HCT116 (cell line): ENCODE measurements around the gene PKN3. TPM values are rescaled to one million over a fixed set of nuclear protein-coding genes. Genes with fewer than 3 reads are reported as not detected.

ENCODE experiments used
- ATAC-seq: fragments of 200-7000 bp; cut with Tn5 transposase; 2 replicates; pipeline ENCODE4 v1.9.1; 2020; ENCODE audit warnings: mild to moderate bottlenecking, moderate library complexity
- BruUV-seq: library from RNA; stranded (reverse); fragments of 400-500 nt; replicated peaks from 2 replicates; lab custom pipeline; 2021; lab: Mats Ljungman, UMichigan
- CTCF ChIA-PET: fragments of 300-600 bp; sonication (Branson Sonifier 250); formaldehyde crosslinking; loops from one replicate; lab custom pipeline; 2021; ENCODE audit warnings: antibody characterized with exemption; lab: Charles Lee
- POLR2A ChIA-PET: fragments of 300-600, 350-600 bp; sonication (Branson Sonifier 250); formaldehyde crosslinking; loops from one replicate; lab custom pipeline; 2021; ENCODE audit warnings: antibody characterized with exemption; lab: Charles Lee
- RAD21 ChIA-PET, 2 experiments: fragments of 300-600 bp; sonication (Branson Sonifier 250); formaldehyde crosslinking; loops; one replicate each; lab custom pipeline; 2023; ENCODE audit warnings: low total read pairs in 2 of 2; ENCODE audit not compliant: uncharacterized antibody in 2 of 2, unreplicated experiment in 2 of 2, low non-redundant PET in 1 of 2; lab: Charles Lee
- DNase-seq: peaks from one replicate; pipeline ENCODE4 v3.0.0-alpha.2; 2010; ENCODE audit warnings: low read depth, low spot score
- H2AFZ ChIP-seq: fragments of 200-600 bp; shearing (Covaris generic), sonication (generic); 2 replicates; pipeline ENCODE4 v1.6.1; 2017; ENCODE audit warnings: low read depth, mixed run types, mixed read lengths, antibody characterized with exemption, low read length; ENCODE audit not compliant: poor library complexity, severe bottlenecking
- H3K27ac ChIP-seq: 2 replicates; pipeline ENCODE4 v1.5.1; 2012; ENCODE audit warnings: low read depth, low read length
- H3K27me3 ChIP-seq: fragments of 200-600 bp; sonication (generic); 2 replicates; pipeline ENCODE4 v1.6.1; 2016; ENCODE audit warnings: mixed run types, low read length, mixed read lengths; ENCODE audit not compliant: insufficient read depth
- H3K36me3 ChIP-seq, 2 experiments: fragments of 200-500 bp in 1 of 2; fragments of 200-600 bp in 1 of 2; sonication (Bioruptor generic) in 1 of 2; sonication (generic) in 1 of 2; 2 replicates each; pipeline versions ENCODE4 v1.5.1 to v1.6.1; 2014 to 2016; ENCODE audit warnings: low read length in 2 of 2, inconsistent platforms in 1 of 2, mixed read lengths in 1 of 2, mixed run types in 1 of 2; ENCODE audit not compliant: insufficient read depth in 2 of 2, control insufficient read depth in 1 of 2
- H3K4me1 ChIP-seq, 2 experiments: fragments of 200-600 bp in 1 of 2; sonication (generic) in 1 of 2; 2 replicates each; pipeline versions ENCODE4 v1.5.1 to v1.6.1; 2012 to 2017; ENCODE audit warnings: low read length in 2 of 2, inconsistent platforms in 1 of 2, mild to moderate bottlenecking in 1 of 2, mixed read lengths in 1 of 2, mixed run types in 1 of 2, moderate library complexity in 1 of 2; ENCODE audit not compliant: insufficient read depth in 2 of 2, control insufficient read depth in 1 of 2
- H3K4me2 ChIP-seq: fragments of 200-600 bp; sonication (generic); 2 replicates; pipeline ENCODE4 v1.6.1; 2017; ENCODE audit warnings: mixed run types, low read length, mixed read lengths
- H3K4me3 ChIP-seq, 2 experiments: fragments of 200-600 bp in 1 of 2; sonication (generic) in 1 of 2; replicated peaks in 1 of 2; 2 replicates each; pipeline ENCODE4 v1.5.1; 2011 to 2016; ENCODE audit warnings: low read length in 2 of 2, control low read depth in 1 of 2, low read depth in 1 of 2, mild to moderate bottlenecking in 1 of 2, mixed read lengths in 1 of 2, mixed run types in 1 of 2
- H3K79me2 ChIP-seq: fragments of 200-600 bp; sonication (generic); 2 replicates; pipeline ENCODE4 v1.6.1; 2017; ENCODE audit warnings: mild to moderate bottlenecking, mixed run types, low read length, moderate library complexity, mixed read lengths; ENCODE audit not compliant: insufficient read depth
- H3K9ac ChIP-seq: fragments of 200-600 bp; sonication (generic); 2 replicates; pipeline ENCODE4 v1.6.1; 2016; ENCODE audit warnings: low read length, mixed read lengths
- H3K9me2 ChIP-seq: fragments of 200-600 bp; sonication (generic), shearing (Covaris generic); 2 replicates; pipeline ENCODE4 v1.6.1; 2017; ENCODE audit warnings: mixed run types, mild to moderate bottlenecking, moderate library complexity; ENCODE audit not compliant: insufficient read depth
- H3K9me3 ChIP-seq, 2 experiments: fragments of 200-500 bp in 1 of 2; fragments of 200-600 bp in 1 of 2; sonication (Bioruptor generic) in 1 of 2; sonication (generic) in 1 of 2; 2 replicates each; pipeline ENCODE4 v1.6.1; 2014 to 2017; ENCODE audit warnings: low read length in 2 of 2, mixed read lengths in 2 of 2, inconsistent platforms in 1 of 2, low read depth in 1 of 2, mild to moderate bottlenecking in 1 of 2, mixed run types in 1 of 2, moderate library complexity in 1 of 2; ENCODE audit not compliant: control insufficient read depth in 1 of 2, insufficient read depth in 1 of 2
- H4K20me1 ChIP-seq: fragments of 200-600 bp; sonication (generic), shearing (Covaris generic); 2 replicates; pipeline ENCODE4 v1.6.1; 2017; ENCODE audit warnings: mixed run types, mild to moderate bottlenecking, moderate library complexity; ENCODE audit not compliant: insufficient read depth
- CBX3 ChIP-seq: IDR thresholded peaks from 2 replicates; pipeline ENCODE4 v1.6.1; 2012; ENCODE audit warnings: low read depth
- CEBPB ChIP-seq: IDR thresholded peaks from 2 replicates; pipeline ENCODE4 v1.6.1; 2012; ENCODE audit warnings: low read depth
- CTCF ChIP-seq, 3 experiments: fragments of 200-600 bp in 1 of 3; sonication (generic) in 1 of 3; IDR thresholded peaks in 2 of 3; conservative IDR thresholded peaks in 1 of 3; 2 replicates each; pipeline ENCODE4 v1.5.1; 2012 to 2017; ENCODE audit warnings: low read depth in 2 of 3, low read length in 2 of 3, antibody characterized with exemption in 1 of 3, borderline replicate concordance in 1 of 3, control low read depth in 1 of 3, mild to moderate bottlenecking in 1 of 3, mixed read lengths in 1 of 3, mixed run types in 1 of 3, moderate library complexity in 1 of 3; ENCODE audit not compliant: insufficient read depth in 1 of 3
- ELF1 ChIP-seq: IDR thresholded peaks from 2 replicates; pipeline ENCODE4 v1.6.1; 2012; ENCODE audit warnings: low read depth, borderline replicate concordance
- EZH2 ChIP-seq: fragments of 200-600 bp; sonication (generic); IDR thresholded peaks from 2 replicates; pipeline ENCODE4 v1.6.1; 2017; ENCODE audit warnings: antibody characterized with exemption, mixed run types
- EZH2phosphoT487 ChIP-seq: fragments of 200-600 bp; IDR thresholded peaks from 2 replicates; pipeline ENCODE4 v1.6.1; 2018; ENCODE audit warnings: antibody characterized with exemption, borderline replicate concordance
- POLR2A ChIP-seq: IDR thresholded peaks from 2 replicates; pipeline ENCODE4 v1.7.0; 2011; ENCODE audit warnings: borderline replicate concordance; ENCODE audit not compliant: insufficient read depth, insufficient read length; ENCODE audit errors: extremely low read depth
- REST ChIP-seq: IDR thresholded peaks from 2 replicates; pipeline ENCODE4 v1.6.1; 2012; ENCODE audit warnings: low read depth
- SP1 ChIP-seq: IDR thresholded peaks from 2 replicates; pipeline ENCODE4 v1.6.1; 2012; ENCODE audit warnings: low read depth
- SRF ChIP-seq: IDR thresholded peaks from 2 replicates; pipeline ENCODE4 v1.6.1; 2012; ENCODE audit warnings: low read depth
- TCF7L2 ChIP-seq: IDR thresholded peaks from 2 replicates; pipeline ENCODE4 v1.7.0; 2011; ENCODE audit warnings: borderline replicate concordance, inconsistent platforms; ENCODE audit not compliant: insufficient read depth, insufficient read length; ENCODE audit errors: extremely low read depth
- ZBTB33 ChIP-seq: IDR thresholded peaks from 2 replicates; pipeline ENCODE4 v1.6.1; 2011; ENCODE audit warnings: mild to moderate bottlenecking, low read length, moderate library complexity; ENCODE audit not compliant: insufficient replicate concordance; ENCODE audit errors: extremely low read depth
- ZNF274 ChIP-seq: fragments of 200-500 bp; sonication (Bioruptor generic); IDR thresholded peaks from 2 replicates; pipeline ENCODE4 v1.6.1; 2014; ENCODE audit warnings: mild to moderate bottlenecking, low read depth, low read length, inconsistent platforms
- intact Hi-C: fragments of 100-400 bp; cut with micrococcal nuclease; formaldehyde crosslinking; loops from 2 replicates; pipeline ENCODE4 v1.10.0; 2022
- total RNA-seq: library from RNA; stranded (reverse); gene quantifications from one replicate; pipeline ENCODE4 v1.2.1, GENCODE V29; 2021; ENCODE audit not compliant: unreplicated experiment

PKN3 gene
- total RNA-seq, 1 experiment from 2014 or later = 37.9 TPM

GRCh38 chr9:128720841-128721486 is 18.7 kb downstream of the PKN3 start:
- DNase-seq (no peak), ATAC-seq (no peak)
- Histone ChIP-seq H3K27ac (no peak overlapping the region), H3K9ac (no peak overlapping the region), H2AFZ (no peak overlapping the region), H3K9me3 (no peaks in the 10 kb centered on the region), H3K4me1 (peaks cover 9 to 28% of the 10 kb centered on the region in 2 experiments), H3K79me2 (peaks cover 9% of the 10 kb centered on the region; the same call in 1 of the 2 replicates), H3K4me3 (no peak overlapping the region), H4K20me1 (no peaks in the 10 kb centered on the region), H3K4me2 (no peak overlapping the region), H3K27me3 (no peaks in the 10 kb centered on the region), H3K36me3 (peaks cover 0 to 3% of the 10 kb centered on the region in 2 experiments; a peak in 1 of 4 replicates), H3K9me2 (no peaks in the 10 kb centered on the region)
- intact Hi-C loops = no loop called here
- TF ChIP-seq ZNF274 (no peak), CTCF (IDR thresholded peaks at IDR 0.05 in 2 of 3, conservative IDR thresholded peaks at IDR 0.05 in 1 of 3; ENCODE audit: borderline replicate concordance in 1 of 3, insufficient read depth in 1 of 3, low read depth in 2 of 3, low read length in 2 of 3) (no peak), POLR2A (no peak), CBX3 (no peak), REST (no peak), CEBPB (no peak), TCF7L2 (no peak), ELF1 (no peak), SP1 (no peak), EZH2 (no peak), EZH2phosphoT487 (no peak), ZBTB33 (no peak), SRF (no peak)
- TSS peak; percentile 44 for BruUV-seq
- POLR2A ChIA-PET = no interaction called here
- RAD21 ChIA-PET = no interaction called here
- CTCF ChIA-PET = no interaction called here
